Right lobe of liver (tissue), 6 donors: ENCODE results near the gene CERCAM. TPM values are rescaled to one million over a fixed set of nuclear protein-coding genes. Genes with fewer than 3 reads are reported as not detected.

Experiments used
- ATAC-seq, 4 donors: fragments of 200-7000 bp; cut with Tn5 transposase; one replicate each; pipeline ENCODE4 v1.9.1; 2020; ENCODE audit warnings: mild to moderate bottlenecking in 4 of 4, moderate library complexity in 4 of 4
- DNase-seq, 3 donors: peaks; one replicate each; pipeline ENCODE4 v3.0.0-alpha.2; 2020
- H3K27ac ChIP-seq, 3 donors: fragments of 200-600 bp; one replicate each; pipeline ENCODE4 v1.8.0; 2022
- H3K27me3 ChIP-seq, 2 donors: fragments of 200-600 bp; one replicate each; pipeline ENCODE4 v1.8.0; 2022
- H3K36me3 ChIP-seq, 4 donors: fragments of 200-600 bp; sonication (generic) in 1 of 4; one replicate each; pipeline versions ENCODE4 v1.5.1 to v1.8.0; 2017 to 2022; ENCODE audit warnings: control low read depth in 1 of 4
- H3K4me1 ChIP-seq, 4 donors: fragments of 200-600 bp; sonication (generic) in 1 of 4; one replicate each; pipeline versions ENCODE4 v1.5.1 to v1.8.0; 2017 to 2022; ENCODE audit warnings: control low read depth in 1 of 4
- H3K4me3 ChIP-seq, 3 donors: fragments of 200-600 bp; one replicate each; pipeline ENCODE4 v1.8.0; 2022
- H3K9me3 ChIP-seq, 4 donors: fragments of 200-600 bp; sonication (generic) in 1 of 4; one replicate each; pipeline versions ENCODE4 v1.5.1 to v1.8.0; 2017 to 2022; ENCODE audit warnings: control low read depth in 1 of 4
- POLR2A ChIP-seq: fragments of 450-650 bp; IDR thresholded peaks from one replicate; pipeline ENCODE4 v1.6.1; 2017; ENCODE audit warnings: antibody characterized with exemption, mild to moderate bottlenecking
- WGBS: methylation state at CpG from one replicate; pipeline ENCODE4 v1.1.6; 2018; ENCODE audit warnings: low coverage, low lambda C conversion rate; ENCODE audit not compliant: insufficient coverage; ENCODE audit errors: missing lambda C conversion rate; 5-methylcytosine and 5-hydroxymethylcytosine counted together
- intact Hi-C, 2 donors: fragments of 100-400 bp; cut with DNase I; formaldehyde crosslinking; loops; one replicate each; pipeline versions ENCODE4 v1.11.2 to v1.14.1; 2022
- total RNA-seq, 6 experiments: library from RNA; depleted of rRNA in 2 of 6; stranded (reverse); fragments of >200 nt in 2 of 6; fragmentation: NEBNext Ultra II Directional in 3 of 6; extraction: Animal tissue kit (Norgen Biotek cat#: 25700) in 3 of 6; gene quantifications; one replicate each; pipeline versions ENCODE4 v1.1.0 to v1.2.4, GENCODE V29; 2016 to 2023
- TF ChIP-seq, protein P1 (sequence below), 4 donors: fragments of 200-600 bp in 3 of 4; fragments of 450-650 bp in 1 of 4; IDR thresholded peaks; one replicate each; pipeline versions ENCODE4 v1.5.1 to v1.8.0; 2016 to 2022; ENCODE audit warnings: antibody characterized with exemption in 4 of 4, mild to moderate bottlenecking in 2 of 4
- donor health status: DM: no; HTN: yes; CAD: no.
- donor health status: DM: no; HTN: no; CAD: no.
- donor health status: DM: no; HTN: no; CAD: no.
- donor health status: DM: no; HTN: yes; CAD: no.
- donor health status: DM: no; HTN: yes; CAD: no.

The CERCAM gene
- total RNA-seq, 6 experiments from 2014 or later = 1.3 to 3.1 (median 2.2) TPM

DNA sequence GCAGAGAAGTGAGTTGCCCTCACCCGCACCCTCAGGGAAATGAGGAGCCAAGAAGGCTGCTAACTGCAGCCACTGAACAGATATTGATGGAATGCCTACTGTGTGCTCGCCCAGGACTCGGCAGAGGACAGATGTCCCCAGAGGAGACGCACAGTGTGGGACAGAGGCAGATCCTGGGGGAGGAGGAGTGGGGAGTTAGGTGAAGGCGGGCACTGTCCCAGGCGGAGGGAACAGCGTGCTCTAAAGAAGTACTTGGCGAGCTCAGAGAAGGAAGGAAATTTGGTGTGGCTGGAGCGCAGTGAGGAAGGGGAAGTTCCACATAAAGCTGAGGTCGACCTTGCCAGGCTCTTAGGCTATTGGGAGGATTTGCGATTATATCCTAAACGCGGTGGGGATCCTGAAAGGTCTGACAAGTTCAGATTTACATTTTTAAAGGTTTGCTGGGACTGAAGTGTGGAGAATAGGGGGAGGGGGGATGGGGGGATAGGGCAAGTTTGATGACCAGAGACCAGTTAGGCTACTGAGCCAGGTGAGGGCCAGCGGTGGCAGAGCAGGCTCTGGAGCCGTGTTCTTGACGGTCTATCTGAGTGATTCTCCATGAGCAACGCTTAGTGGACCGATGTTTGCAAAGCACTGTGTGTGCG, 23.6 kb upstream of the CERCAM start:
- ATAC-seq (peak; percentile 30 to 59 (median 40)), DNase-seq (no peak)
- Histone ChIP-seq H3K27ac (no peak overlapping the region), H3K4me3 (no peak overlapping the region), H3K27me3 (no peaks in the 10 kb centered on the region), H3K9me3 (no peaks in the 10 kb centered on the region), H3K4me1 (no peaks in the 10 kb centered on the region), H3K36me3 (no peaks in the 10 kb centered on the region)
- TF ChIP-seq, protein P1, sequence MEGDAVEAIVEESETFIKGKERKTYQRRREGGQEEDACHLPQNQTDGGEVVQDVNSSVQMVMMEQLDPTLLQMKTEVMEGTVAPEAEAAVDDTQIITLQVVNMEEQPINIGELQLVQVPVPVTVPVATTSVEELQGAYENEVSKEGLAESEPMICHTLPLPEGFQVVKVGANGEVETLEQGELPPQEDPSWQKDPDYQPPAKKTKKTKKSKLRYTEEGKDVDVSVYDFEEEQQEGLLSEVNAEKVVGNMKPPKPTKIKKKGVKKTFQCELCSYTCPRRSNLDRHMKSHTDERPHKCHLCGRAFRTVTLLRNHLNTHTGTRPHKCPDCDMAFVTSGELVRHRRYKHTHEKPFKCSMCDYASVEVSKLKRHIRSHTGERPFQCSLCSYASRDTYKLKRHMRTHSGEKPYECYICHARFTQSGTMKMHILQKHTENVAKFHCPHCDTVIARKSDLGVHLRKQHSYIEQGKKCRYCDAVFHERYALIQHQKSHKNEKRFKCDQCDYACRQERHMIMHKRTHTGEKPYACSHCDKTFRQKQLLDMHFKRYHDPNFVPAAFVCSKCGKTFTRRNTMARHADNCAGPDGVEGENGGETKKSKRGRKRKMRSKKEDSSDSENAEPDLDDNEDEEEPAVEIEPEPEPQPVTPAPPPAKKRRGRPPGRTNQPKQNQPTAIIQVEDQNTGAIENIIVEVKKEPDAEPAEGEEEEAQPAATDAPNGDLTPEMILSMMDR (IDR thresholded peaks at IDR 0.05) = no peak
- TF ChIP-seq POLR2A = no peak
- intact Hi-C loops = no loop called here
- 5% methylated on average over 17 of the region's 19 CpGs for WGBS

DNA sequence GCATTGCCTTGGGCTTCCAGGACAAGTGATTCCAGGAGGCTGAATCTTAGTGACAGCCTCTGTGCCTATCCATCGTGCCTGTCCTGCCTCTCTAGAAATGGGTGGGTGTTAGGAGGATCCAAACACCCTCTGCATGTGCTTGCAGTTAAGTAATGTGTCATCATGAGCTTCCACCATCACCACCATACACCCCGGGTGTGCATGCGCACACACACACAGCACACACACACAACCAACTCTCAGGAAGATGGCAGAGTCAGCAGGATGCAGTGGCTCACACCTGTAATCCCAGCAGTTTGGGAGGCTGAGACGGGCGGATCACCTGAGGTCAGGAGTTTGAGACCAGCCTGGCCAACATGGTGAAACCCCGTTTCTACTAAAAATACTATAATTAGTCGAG, 22.8 kb upstream of the CERCAM start:
- intact Hi-C loops = no loop called here
- ATAC-seq = no peak
- no peaks in the 10 kb centered on the region for H3K27me3 ChIP-seq
- H3K27ac ChIP-seq = no peak overlapping the region
- H3K36me3 ChIP-seq = no peaks in the 10 kb centered on the region
- no peak for DNase-seq
- WGBS = 34% methylated on average over 4 of the region's 7 CpGs
- no peak overlapping the region for H3K4me3 ChIP-seq
- TF ChIP-seq, protein P1 (IDR thresholded peaks at IDR 0.05) = no peak
- no peak for TF ChIP-seq POLR2A
- H3K4me1 ChIP-seq = no peaks in the 10 kb centered on the region
- H3K9me3 ChIP-seq = no peaks in the 10 kb centered on the region

DNA sequence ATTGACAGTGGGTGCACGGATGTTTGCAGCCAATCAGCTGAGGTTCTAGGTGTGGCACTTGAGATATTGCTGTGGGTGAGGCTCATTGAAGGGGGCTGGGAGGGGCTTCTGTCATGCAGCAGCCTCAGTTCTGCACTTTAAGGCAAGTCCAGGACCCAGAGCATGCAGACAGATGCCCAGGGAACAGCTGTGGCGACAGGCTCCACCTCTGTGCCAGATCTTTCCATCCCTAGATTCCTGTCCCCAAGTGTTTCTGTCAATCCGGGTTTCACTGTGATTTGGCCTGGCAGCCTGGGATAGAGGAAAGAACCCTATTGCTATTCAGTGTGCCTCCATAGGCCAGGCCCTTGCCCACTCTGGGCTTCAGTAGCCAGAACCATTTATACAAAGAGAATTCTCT, 20.8 kb upstream of the CERCAM start:
- H3K27me3 ChIP-seq = no peaks in the 10 kb centered on the region
- no peak overlapping the region for H3K4me3 ChIP-seq
- no peaks in the 10 kb centered on the region for H3K36me3 ChIP-seq
- ATAC-seq = no peak
- intact Hi-C loops = no loop called here
- no peak overlapping the region for H3K27ac ChIP-seq
- H3K9me3 ChIP-seq = no peaks in the 10 kb centered on the region
- H3K4me1 ChIP-seq = no peaks in the 10 kb centered on the region
- TF ChIP-seq, protein P1 (IDR thresholded peaks at IDR 0.05) = no peak
- no peak for TF ChIP-seq POLR2A
- DNase-seq = no peak
- WGBS = 83% methylated on average over 1 of the region's 3 CpGs

DNA sequence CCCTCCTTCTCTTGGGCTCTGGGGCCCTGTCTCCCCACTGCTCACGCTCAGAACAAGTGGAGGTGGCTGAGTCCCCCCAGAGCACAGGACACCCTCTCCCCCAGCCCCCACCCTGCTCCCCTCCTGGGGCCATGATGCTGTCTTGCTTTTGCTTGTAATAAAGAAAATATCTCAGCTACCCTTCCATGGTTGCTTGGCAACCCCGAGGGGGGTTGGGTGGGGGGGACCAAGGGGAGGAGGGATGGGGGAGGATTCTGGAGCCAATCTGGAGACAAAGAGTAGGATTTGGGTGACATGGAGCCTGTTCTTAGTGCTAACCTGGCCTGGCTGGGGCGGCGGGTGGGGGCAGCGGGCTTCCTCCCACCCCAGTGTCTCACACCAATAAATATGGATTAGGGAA, 16.1 kb upstream of the CERCAM start:
- no peaks in the 10 kb centered on the region for H3K27me3 ChIP-seq
- intact Hi-C loops = no loop called here

More for the DNA sequence above, 16.1 kb upstream of the CERCAM start:
- DNase-seq = no peak
- no peaks in the 10 kb centered on the region for H3K9me3 ChIP-seq
- ATAC-seq = no peak
- 63% methylated on average over 2 of the region's 5 CpGs for WGBS
- H3K4me1 ChIP-seq = no peaks in the 10 kb centered on the region
- no peaks in the 10 kb centered on the region for H3K36me3 ChIP-seq
- H3K4me3 ChIP-seq = no peak overlapping the region
- no peak for TF ChIP-seq POLR2A
- TF ChIP-seq, protein P1 (IDR thresholded peaks at IDR 0.05) = no peak
- H3K27ac ChIP-seq = no peak overlapping the region
